Mesenchymal stem cell (in vitro differentiated cells and primary cell): ENCODE measurements around the gene ANGPTL2. TPM values are rescaled to one million over a fixed set of nuclear protein-coding genes. Genes with fewer than 3 reads are reported as not detected.
"Not testable (repeated sequence)": the region's sequence is repeated elsewhere in the genome, so short reads cannot be mapped to it uniquely, and the experiment has no call there.

Experiments
- DNase-seq: peaks from one replicate; pipeline ENCODE4 v3.0.0-alpha.2; 2013
- H2AFZ ChIP-seq: one replicate; pipeline ENCODE4 v1.6.1; 2013; ENCODE audit warnings: low read depth, mild to moderate bottlenecking, control low read depth, inconsistent platforms, low read length, moderate library complexity
- H2AK5ac ChIP-seq: 2 replicates; pipeline ENCODE4 v1.6.1; 2013; ENCODE audit warnings: low read length, moderate library complexity, mild to moderate bottlenecking, inconsistent platforms; ENCODE audit not compliant: severe bottlenecking
- H2BK120ac ChIP-seq: one replicate; pipeline ENCODE4 v1.6.1; 2013; ENCODE audit warnings: low read depth, mild to moderate bottlenecking, inconsistent platforms, low read length, moderate library complexity
- H2BK12ac ChIP-seq, 2 experiments: one replicate each; pipeline ENCODE4 v1.6.1; 2013; ENCODE audit warnings: inconsistent platforms in 2 of 2, low read length in 2 of 2, mild to moderate bottlenecking in 2 of 2, moderate library complexity in 2 of 2, control low read depth in 1 of 2
- H2BK15ac ChIP-seq: one replicate; pipeline ENCODE4 v1.6.1; 2013; ENCODE audit warnings: mild to moderate bottlenecking, low read depth, inconsistent platforms; ENCODE audit not compliant: poor library complexity, severe bottlenecking
- H2BK5ac ChIP-seq: 2 replicates; pipeline ENCODE4 v1.6.1; 2013; ENCODE audit warnings: low read depth, mild to moderate bottlenecking, low read length, control low read depth, inconsistent platforms; ENCODE audit not compliant: poor library complexity, severe bottlenecking
- H3K14ac ChIP-seq, 2 experiments: one replicate each; pipeline ENCODE4 v1.6.1; 2013; ENCODE audit warnings: inconsistent platforms in 2 of 2, low read length in 2 of 2, control low read depth in 1 of 2, mild to moderate bottlenecking in 1 of 2, moderate library complexity in 1 of 2
- H3K18ac ChIP-seq, 2 experiments: one replicate each; pipeline ENCODE4 v1.6.1; 2013; ENCODE audit warnings: inconsistent platforms in 2 of 2, low read length in 2 of 2, control low read depth in 1 of 2, low read depth in 1 of 2, mild to moderate bottlenecking in 1 of 2
- H3K23ac ChIP-seq, 2 experiments: one replicate each; pipeline ENCODE4 v1.6.1; 2013; ENCODE audit warnings: inconsistent platforms in 2 of 2, low read length in 2 of 2, mild to moderate bottlenecking in 2 of 2, moderate library complexity in 2 of 2, control low read depth in 1 of 2
- H3K27ac ChIP-seq: 2 replicates; pipeline ENCODE4 v1.5.1; 2013; ENCODE audit warnings: mild to moderate bottlenecking, moderate library complexity, low read length, control low read depth, inconsistent platforms; ENCODE audit not compliant: poor library complexity, severe bottlenecking
- H3K27me3 ChIP-seq, 2 experiments: 2 replicates each; pipeline versions ENCODE4 v1.6.1 to v1.7.0; 2013; ENCODE audit warnings: low read length in 2 of 2, mild to moderate bottlenecking in 2 of 2, moderate library complexity in 2 of 2, control low read depth in 1 of 2, inconsistent platforms in 1 of 2; ENCODE audit not compliant: control insufficient read depth in 1 of 2, insufficient read depth in 1 of 2
- H3K36me3 ChIP-seq, 2 experiments: 2 replicates each; pipeline versions ENCODE4 v1.6.1 to v1.7.0; 2013; ENCODE audit warnings: low read length in 2 of 2, control low read depth in 1 of 2, inconsistent platforms in 1 of 2, low read depth in 1 of 2, mild to moderate bottlenecking in 1 of 2; ENCODE audit not compliant: insufficient read depth in 2 of 2, control insufficient read depth in 1 of 2
- H3K4ac ChIP-seq, 2 experiments: one replicate each; pipeline ENCODE4 v1.6.1; 2013; ENCODE audit warnings: inconsistent platforms in 2 of 2, low read length in 2 of 2, mild to moderate bottlenecking in 2 of 2, moderate library complexity in 2 of 2, control low read depth in 1 of 2, low read depth in 1 of 2
- H3K4me1 ChIP-seq: 2 replicates; pipeline ENCODE4 v1.6.1; 2013; ENCODE audit warnings: low read depth, low read length, control low read depth; ENCODE audit not compliant: control insufficient read depth, insufficient read depth
- H3K4me2 ChIP-seq: 2 replicates; pipeline ENCODE4 v1.6.1; 2013; ENCODE audit warnings: low read length, mild to moderate bottlenecking, inconsistent platforms; ENCODE audit not compliant: poor library complexity, severe bottlenecking
- H3K4me3 ChIP-seq, 2 experiments: 2 replicates each; pipeline versions ENCODE4 v1.5.1 to v1.7.0; 2013; ENCODE audit warnings: low read length in 2 of 2, mild to moderate bottlenecking in 2 of 2, control low read depth in 1 of 2, low read depth in 1 of 2; ENCODE audit not compliant: insufficient read depth in 1 of 2
- H3K79me1 ChIP-seq: replicated peaks from 2 replicates; pipeline ENCODE4 v1.6.1; 2013; ENCODE audit warnings: mild to moderate bottlenecking, control low read depth, low read length, inconsistent platforms; ENCODE audit not compliant: poor library complexity, severe bottlenecking
- H3K9ac ChIP-seq: 2 replicates; pipeline ENCODE4 v1.7.0; 2013; ENCODE audit warnings: mild to moderate bottlenecking, low read length, moderate library complexity
- H3K9me3 ChIP-seq: 2 replicates; pipeline ENCODE4 v1.7.0; 2013; ENCODE audit warnings: mild to moderate bottlenecking, low read length; ENCODE audit not compliant: control insufficient read depth
- H4K8ac ChIP-seq: one replicate; pipeline ENCODE4 v1.6.1; 2013; ENCODE audit warnings: inconsistent platforms, mild to moderate bottlenecking, low read length, moderate library complexity
- H4K91ac ChIP-seq: one replicate; pipeline ENCODE4 v1.6.1; 2013; ENCODE audit warnings: mild to moderate bottlenecking, low read length, inconsistent platforms
- WGBS: methylation state at CpG from one replicate; pipeline ENCODE4 v1.1.7; 2013; ENCODE audit warnings: mixed read lengths; 5-methylcytosine and 5-hydroxymethylcytosine counted together
- polyA plus RNA-seq, 2 experiments: library from polyadenylated mRNA; stranded (reverse); fragments of 200-250 nt; gene quantifications; one replicate each; pipeline ENCODE4 v1.2.3, GENCODE V29; 2013

Gene ANGPTL2
- polyA plus RNA-seq (2013, experiment 1 of 2) = 40.8 TPM
- 41.1 TPM for polyA plus RNA-seq (2013, experiment 2 of 2)

GRCh38 chr9:127122176-127123063 lies at the start of gene ANGPTL2:
Gene ANGPTL2, minus strand, starts transcription at chr9:127122635. Its CDS starts 13,904 bp downstream, at chr9:127108731.
- H3K4me2 ChIP-seq = peak within 1 kb of the TSS; percentile 88
- peak within 1 kb of the TSS; percentile 49 for H2AFZ ChIP-seq
- peaks cover 23% of the 10 kb centered on the region for H3K4me1 ChIP-seq
- H3K9ac ChIP-seq = peak within 1 kb of the TSS; percentile 96
- H3K18ac ChIP-seq = peak within 1 kb of the TSS; percentile 79 to 92
- WGBS = 2% methylated on average over 43 of the region's 43 CpGs
- peak; percentile 96 for DNase-seq
- H2AK5ac ChIP-seq = no peak within 1 kb of the TSS
- H3K27ac ChIP-seq = peak within 1 kb of the TSS; percentile 21
- peaks cover 0 to 28% of the 10 kb centered on the region in 2 experiments for H3K36me3 ChIP-seq
- H2BK15ac ChIP-seq = peak within 1 kb of the TSS; percentile 95
- H4K91ac ChIP-seq = peak within 1 kb of the TSS; percentile 86
- peaks cover 0 to 23% of the 10 kb centered on the region in 2 experiments for H3K27me3 ChIP-seq
- peaks cover 1% of the 10 kb centered on the region for H3K79me1 ChIP-seq
- peak within 1 kb of the TSS; percentile 82 for H2BK120ac ChIP-seq
- H4K8ac ChIP-seq = peak within 1 kb of the TSS; percentile 74
- H3K4me3 ChIP-seq = peak within 1 kb of the TSS; percentile 47 to 97
- H2BK12ac ChIP-seq = peak within 1 kb of the TSS; percentile 75 to 89
- H3K4ac ChIP-seq = peak within 1 kb of the TSS; percentile 61 to 86
- no peaks in the 10 kb centered on the region for H3K9me3 ChIP-seq
- H2BK5ac ChIP-seq = no peak within 1 kb of the TSS
- H3K14ac ChIP-seq = peak within 1 kb of the TSS in 1 of 2 experiments; percentile 77
- peak within 1 kb of the TSS in 1 of 2 experiments; percentile 85 for H3K23ac ChIP-seq

- H3K79me1 ChIP-seq, H2AFZ ChIP-seq, H4K91ac ChIP-seq, H3K23ac ChIP-seq, H3K14ac ChIP-seq, H3K36me3 ChIP-seq, H2BK12ac ChIP-seq, DNase-seq, H2BK120ac ChIP-seq, H3K27me3 ChIP-seq, H3K18ac ChIP-seq, H2BK15ac ChIP-seq, H3K4me2 ChIP-seq, H3K4ac ChIP-seq, H3K9me3 ChIP-seq, H3K27ac ChIP-seq, H4K8ac ChIP-seq, H2BK5ac ChIP-seq, H2AK5ac ChIP-seq, H3K4me3 ChIP-seq, H3K9ac ChIP-seq: not testable (repeated sequence)
- peaks cover 10% of the 10 kb centered on the region for H3K4me1 ChIP-seq
- 97% methylated on average over 8 of the region's 9 CpGs for WGBS
Measured at GRCh38 chr9:127171348-127171747, 48.9 kb upstream of the ANGPTL2 start.

- Histone ChIP-seq H3K18ac (no peak overlapping the region), H2BK5ac (no peak overlapping the region), H4K91ac (no peak overlapping the region), H2AK5ac (no peak overlapping the region), H3K27me3 (no peaks in the 10 kb centered on the region), H3K4ac (no peak overlapping the region), H3K27ac (no peak overlapping the region), H3K4me3 (no peak overlapping the region), H3K9me3 (no peaks in the 10 kb centered on the region), H2AFZ (no peak overlapping the region), H3K79me1 (no peaks in the 10 kb centered on the region), H2BK15ac (no peak overlapping the region), H2BK120ac (no peak overlapping the region), H4K8ac (peak overlapping the region; percentile 64), H3K14ac (no peak overlapping the region), H3K23ac (no peak overlapping the region), H2BK12ac (no peak overlapping the region), H3K9ac (no peak overlapping the region), H3K36me3 (no peaks in the 10 kb centered on the region), H3K4me1 (peaks cover 11% of the 10 kb centered on the region), H3K4me2 (no peak overlapping the region)
- 70% methylated on average over 2 of the region's 2 CpGs for WGBS
- DNase-seq = no peak
Measured at GRCh38 chr9:127170652-127171051, 48.2 kb upstream of the ANGPTL2 start.

- no peak overlapping the region for H3K4me2 ChIP-seq
- no peaks in the 10 kb centered on the region for H3K27me3 ChIP-seq
- H3K36me3 ChIP-seq = no peaks in the 10 kb centered on the region
- no peaks in the 10 kb centered on the region for H3K9me3 ChIP-seq
- H3K14ac ChIP-seq = no peak overlapping the region
- no peak overlapping the region for H3K23ac ChIP-seq
- peaks cover 11% of the 10 kb centered on the region for H3K4me1 ChIP-seq
- H4K91ac ChIP-seq = no peak overlapping the region
- H3K9ac ChIP-seq = no peak overlapping the region
- H3K4ac ChIP-seq = no peak overlapping the region
- H2AFZ ChIP-seq = no peak overlapping the region
- no peak overlapping the region for H4K8ac ChIP-seq
- H2BK5ac ChIP-seq = no peak overlapping the region
- H3K79me1 ChIP-seq = no peaks in the 10 kb centered on the region
- H2AK5ac ChIP-seq = no peak overlapping the region
- H3K18ac ChIP-seq = no peak overlapping the region
- no peak for DNase-seq
- no peak overlapping the region for H2BK15ac ChIP-seq
- H3K27ac ChIP-seq = no peak overlapping the region
- WGBS = 84% methylated on average over 4 of the region's 4 CpGs
- no peak overlapping the region for H2BK120ac ChIP-seq
- H3K4me3 ChIP-seq = no peak overlapping the region
- no peak overlapping the region for H2BK12ac ChIP-seq
Measured at GRCh38 chr9:127170103-127170502, 47.7 kb upstream of the ANGPTL2 start.
